Measurements from ENCODE around the gene OPN1MW.
"Not testable (repeated sequence)": the region's sequence is repeated elsewhere in the genome, so short reads cannot be mapped to it uniquely, and the experiment has no call there.

GRCh38 chrX:154233620-154234019 is 51.2 kb downstream of the OPN1MW start:
- TF ChIP-seq POLR2A (IDR thresholded peaks at IDR 0.05); CTCF (IDR thresholded peaks at IDR 0.05 in 8 of 11, conservative IDR thresholded peaks at IDR 0.05 in 3 of 11): not testable (repeated sequence)
